Fibroblast of skin of abdomen (primary cell): ENCODE measurements around the gene IPO5.
"Not testable (repeated sequence)": the region's sequence is repeated elsewhere in the genome, so short reads cannot be mapped to it uniquely, and the experiment has no call there.

Experiments used
- DNase-seq: peaks from one replicate; pipeline ENCODE4 v3.0.0-alpha.2; 2013

The IPO5 gene

DNA sequence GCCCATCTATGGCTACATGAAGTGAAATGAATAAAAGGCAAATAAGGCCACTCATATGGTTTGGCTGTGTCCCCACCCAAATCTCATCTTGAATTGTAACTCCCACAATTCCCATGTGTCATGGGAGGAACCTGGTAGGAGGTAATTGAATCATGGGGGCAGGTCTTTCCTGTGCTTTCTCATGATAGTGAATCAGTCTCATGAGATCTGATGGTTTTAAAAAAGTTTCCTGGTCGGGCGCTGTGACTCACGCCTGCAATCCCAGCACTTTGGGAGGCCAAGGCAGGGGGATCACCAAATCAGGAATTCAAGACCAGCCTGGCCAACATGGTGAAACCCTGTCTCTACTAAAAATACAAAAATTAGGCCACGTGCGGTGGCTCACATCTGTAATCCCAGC is 4.2 kb upstream of the IPO5 start:
- peak; percentile 26 for DNase-seq

DNA sequence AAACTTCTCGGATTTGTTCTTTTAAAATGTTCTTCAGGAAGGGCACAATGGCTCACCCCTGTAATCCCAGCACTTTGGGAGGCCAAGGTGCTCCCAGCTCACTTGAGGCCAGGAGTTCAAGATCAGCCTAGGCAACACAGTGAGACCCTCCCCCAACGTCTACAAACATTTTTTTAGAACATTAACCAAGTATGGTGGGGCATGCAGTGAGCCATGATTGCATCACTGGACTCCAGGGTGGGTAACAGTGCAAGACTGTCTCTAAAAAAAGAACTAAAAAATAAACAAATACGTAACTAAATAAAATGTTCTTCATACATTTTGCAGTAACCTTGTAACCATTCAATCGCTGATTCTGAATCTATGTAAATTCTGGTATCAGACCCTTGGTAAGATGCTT is 2.1 kb upstream of the IPO5 start:
- no peak for DNase-seq

DNA sequence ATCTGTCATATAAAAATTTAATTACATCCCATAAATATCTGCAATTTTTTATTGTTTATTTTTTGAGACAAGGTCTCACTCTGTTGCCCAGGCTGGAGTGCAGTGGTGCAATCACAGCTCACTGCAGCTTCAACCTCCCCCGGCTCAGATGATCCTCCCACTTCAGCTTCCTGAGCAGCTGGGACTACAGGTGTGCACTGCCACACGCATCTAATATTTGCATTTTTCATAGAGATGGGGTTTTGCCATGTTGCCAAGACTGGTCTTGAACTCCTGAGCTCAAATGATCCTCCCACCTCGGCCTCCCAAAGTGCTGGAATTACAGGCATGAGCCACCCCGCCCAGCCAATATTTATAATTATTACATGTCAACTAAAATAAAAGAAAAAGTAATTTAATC is 644 bp upstream of the IPO5 start:
- DNase-seq, result not testable (repeated sequence)

DNA sequence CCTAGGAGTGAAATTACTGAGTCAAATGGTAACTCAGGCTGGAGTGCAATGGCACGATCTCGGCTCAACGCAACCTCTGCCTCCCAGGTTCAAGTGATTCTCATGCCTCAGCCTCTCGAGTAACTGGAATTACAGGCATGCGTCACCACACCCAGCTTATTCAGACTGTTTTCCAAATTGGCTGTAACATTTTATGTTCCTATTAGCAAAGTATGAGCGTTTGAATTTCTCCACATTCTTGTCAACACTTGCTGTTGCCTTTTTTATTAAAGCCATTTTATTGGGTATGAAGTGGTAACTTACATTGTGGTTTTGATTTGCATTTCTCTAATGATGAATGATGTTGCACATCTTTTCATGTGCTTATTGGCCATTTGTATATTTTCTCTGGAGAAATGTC is 7.9 kb downstream of the IPO5 start:
- no peak for DNase-seq

DNA sequence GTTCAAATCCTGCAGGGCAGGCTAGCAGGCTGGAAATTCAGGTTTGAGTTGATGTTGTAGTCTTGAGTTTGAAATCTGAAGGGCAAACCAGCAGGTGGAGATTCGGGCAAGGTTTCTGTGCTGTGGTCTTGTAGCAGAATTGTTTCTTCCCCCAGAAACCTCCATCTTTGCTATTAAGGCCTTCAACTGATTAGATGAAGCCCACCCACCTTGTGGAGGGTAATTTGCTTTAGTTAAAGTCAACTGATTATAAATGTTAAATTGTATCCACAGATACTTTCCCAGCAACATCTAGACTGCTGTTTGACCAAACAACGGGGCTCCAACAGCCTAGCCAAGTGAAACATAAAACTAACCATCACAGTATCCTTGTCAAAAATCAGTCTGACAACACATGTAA is 9.4 kb downstream of the IPO5 start:
- DNase-seq, result no peak

DNA sequence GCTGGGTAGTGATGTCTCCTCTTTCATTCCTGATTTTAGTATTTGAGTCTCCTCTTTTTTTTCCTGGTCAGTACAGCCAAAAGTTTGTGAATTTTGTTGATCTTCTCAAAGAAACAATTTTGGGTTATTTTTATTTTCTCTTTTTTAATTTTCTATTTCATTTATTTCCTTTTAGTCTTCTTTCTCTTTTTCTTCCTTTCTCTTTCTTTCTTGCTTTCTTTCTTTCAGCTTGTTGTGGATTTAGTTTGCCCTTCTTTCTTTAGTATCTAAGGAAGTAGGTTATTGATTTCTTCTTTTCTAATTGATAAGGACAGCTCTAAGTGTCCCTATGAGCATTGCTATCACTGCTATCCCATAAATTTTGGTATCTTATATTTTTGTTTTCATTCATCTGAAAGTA is 13.8 kb downstream of the IPO5 start:
- DNase-seq, result no peak

DNA sequence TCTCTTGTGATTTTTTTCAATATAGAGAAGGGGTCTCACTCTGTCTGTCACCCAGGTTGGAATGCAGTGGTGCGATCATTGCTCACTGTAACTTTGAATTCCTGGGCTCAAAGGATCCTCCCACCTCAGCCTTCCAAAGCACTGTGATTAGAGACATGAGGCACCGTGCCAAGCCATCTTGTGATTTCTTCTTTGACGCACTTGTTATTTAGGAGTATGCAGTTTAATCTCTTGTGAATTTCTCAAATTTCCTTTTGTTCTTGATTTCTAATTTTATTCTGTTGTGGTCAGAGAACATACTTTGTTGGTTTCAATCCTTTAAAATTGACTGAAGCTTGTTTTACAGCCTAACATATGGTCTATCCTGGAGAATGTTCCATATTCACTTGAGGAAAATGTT is 14.5 kb downstream of the IPO5 start:
- DNase-seq, result peak; percentile 45

DNA sequence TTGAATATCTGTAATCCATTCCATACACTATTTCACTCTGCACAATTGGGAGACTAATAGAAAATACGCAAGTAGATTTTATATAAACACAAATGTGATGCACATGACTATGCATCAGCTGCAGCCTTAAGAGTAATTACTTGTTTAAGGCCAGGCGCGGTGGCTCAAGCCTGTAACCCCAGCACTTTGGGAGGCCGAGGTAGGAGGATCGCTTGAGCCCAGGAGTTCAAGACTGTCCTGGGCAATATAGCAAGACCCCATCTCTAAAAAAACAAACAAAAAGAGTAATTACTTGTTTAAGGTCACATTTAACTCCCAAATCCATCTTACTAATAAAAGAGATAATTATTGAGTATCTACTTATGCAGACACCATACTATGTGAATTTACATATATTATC is 18.0 kb downstream of the IPO5 start:
- no peak for DNase-seq

DNA sequence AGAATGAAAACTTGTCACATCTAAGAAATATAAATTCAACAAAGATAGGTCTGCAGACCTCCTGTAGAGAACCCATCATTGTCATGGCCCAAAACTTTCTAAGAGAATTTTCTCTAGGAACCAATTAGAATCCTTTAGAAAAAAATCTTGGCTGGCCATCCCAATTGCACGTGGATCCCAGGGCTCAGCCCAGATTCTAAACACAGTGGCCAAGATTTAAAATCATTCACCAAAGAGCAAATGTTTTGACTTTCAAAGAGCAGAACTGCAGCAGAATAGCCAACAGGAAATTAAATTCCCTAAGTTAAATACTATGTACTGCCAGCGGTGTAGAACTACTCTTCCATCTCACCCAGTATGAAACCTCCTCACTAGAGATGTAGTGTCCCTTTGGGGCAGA is 21.3 kb downstream of the IPO5 start:
- no peak for DNase-seq

DNA sequence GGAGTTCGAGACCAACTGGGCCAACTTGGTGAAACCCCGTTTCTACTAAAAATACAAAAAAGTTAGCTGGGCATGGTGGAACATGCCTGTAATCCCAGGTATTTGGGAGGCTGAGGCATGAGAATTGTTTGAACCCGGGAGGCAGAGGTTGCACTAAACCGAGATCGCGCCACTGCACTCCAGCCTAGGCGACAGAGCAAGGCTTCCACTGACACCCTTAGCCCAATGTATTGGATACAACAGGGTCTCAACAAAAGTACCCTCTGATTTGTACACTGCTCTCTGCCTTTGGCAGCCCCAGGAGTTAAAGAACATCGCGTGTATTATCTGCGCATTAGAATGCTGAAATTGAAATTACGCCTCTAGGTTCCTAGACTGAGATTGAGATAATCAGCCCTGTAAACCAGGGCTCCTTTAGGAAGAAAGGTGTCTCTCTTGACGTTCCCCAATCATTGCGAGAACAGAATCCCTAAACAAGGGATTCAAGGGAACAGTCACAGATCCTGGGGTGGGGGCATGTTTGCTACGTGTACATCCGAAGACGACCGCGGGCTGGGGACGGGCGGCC is 21.9 kb downstream of the IPO5 start:
- no peak for DNase-seq

DNA sequence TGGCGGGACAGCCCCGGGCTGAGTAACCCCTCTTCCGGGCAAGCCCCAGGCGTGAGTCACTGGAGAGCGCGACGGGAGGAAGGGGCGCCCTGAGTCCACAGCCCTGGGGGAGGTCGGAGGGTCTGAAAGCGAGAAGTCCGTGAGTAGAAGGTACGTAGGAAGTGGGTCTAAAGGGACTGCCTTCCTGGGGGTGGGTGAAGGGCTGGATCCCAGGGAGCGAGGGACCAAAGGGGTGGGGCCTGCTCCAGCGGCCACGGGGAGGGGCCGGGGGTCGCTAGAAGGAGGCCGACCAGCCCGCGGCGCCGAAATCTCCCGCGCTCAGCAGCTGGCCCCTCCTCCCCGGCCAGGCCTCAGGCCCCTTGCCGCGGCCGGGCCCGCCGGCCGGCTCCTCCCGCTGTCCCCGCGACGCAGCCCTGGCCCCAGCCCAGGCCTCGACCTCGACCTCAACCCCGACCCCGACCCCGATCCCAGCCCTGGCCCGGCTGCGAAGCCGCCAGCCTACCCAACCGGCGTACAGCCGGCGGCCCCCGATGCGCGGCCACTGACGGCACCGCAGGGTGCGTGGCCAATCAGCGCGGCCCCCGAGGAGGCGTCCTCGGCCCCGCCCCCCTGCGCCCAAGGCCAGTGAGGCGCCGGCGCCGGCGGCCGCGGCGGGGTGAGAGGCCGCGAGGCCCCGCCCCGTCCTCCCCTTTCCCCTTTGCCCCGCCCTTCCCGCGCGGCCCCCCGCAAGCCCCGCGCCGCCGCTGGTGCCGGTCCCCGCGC is 22.6 kb downstream of the IPO5 start:
- DNase-seq, result peak; percentile 91

DNA sequence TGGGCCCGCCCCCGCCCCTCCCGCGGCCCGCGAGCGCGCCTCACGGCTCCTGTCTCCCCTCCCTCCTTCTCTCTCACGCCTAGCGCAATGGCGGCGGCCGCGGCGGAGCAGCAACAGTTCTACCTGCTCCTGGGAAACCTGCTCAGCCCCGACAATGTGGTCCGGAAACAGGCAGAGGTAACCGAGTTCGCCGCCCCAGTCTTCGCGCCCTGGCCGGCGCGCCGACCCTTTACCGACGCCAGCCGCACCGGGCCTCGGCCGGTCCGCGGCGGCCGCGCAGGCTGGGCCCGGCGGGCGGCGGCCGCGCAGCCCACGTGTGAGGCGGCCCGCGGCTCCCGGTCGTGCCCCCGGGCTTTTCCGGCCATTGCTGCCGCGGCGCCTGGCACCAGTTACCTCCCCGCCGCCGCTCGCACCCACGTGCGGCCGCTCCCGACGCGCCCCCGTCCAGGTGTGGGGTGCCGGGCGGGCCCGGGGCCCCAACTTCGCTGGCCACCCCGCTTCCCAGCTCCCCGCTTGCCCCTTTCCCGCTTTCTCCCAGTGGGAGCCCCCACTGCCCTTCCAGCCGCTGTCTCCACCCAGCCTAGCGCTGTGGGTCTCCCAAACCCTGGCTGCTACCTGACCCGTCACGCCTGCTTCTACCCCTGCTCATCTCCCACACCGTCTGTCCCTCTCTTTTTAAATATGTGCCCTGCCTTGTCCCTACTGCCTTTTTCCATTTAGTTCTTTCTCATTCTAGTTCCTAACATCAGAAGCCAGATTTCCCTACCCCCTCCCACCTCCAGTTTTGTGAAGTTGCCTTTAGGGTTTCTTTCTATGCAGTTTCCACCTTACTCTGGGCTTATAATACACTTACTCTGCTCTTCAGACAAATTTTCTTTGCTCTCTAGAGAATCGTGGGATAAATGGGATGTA is 23.4 kb downstream of the IPO5 start:
- DNase-seq, result no peak

DNA sequence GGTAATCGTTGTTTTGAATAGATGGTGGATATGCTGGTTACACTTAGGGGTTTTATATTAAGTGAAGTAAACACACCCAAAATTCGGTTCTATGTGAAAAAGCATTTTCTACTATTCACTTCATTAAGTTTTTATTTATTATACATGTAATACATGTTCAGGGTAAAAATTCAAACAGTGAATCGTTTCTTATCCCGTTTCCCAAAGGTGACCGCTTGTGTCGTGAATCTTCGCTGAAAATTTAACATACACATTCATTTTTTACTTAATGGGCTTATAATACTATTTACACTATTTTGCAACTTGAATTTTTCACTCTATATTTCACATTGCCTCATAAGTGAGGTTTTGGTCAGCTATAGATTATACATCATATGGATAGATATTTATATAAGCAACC is 24.5 kb downstream of the IPO5 start:
- DNase-seq, result no peak

DNA sequence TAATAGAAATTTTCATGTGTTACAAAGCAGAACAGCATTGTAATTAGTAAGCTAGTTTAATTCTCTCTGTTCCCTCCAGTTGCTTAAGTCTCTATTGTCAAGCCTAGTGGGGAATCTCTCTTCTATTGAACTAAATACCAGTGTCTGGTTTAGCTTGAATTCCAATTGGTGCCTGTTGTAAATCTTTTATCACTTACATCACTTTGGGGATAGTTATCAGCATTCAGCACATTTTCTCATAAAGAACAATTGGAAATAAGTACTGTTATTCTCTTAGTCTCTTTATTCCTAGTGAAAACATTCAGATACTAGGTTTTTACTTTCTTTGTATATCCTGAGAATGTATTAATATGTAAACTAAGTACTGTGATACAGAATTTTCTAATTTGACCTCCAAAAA is 25.2 kb downstream of the IPO5 start:
- peak; percentile 74 for DNase-seq

DNA sequence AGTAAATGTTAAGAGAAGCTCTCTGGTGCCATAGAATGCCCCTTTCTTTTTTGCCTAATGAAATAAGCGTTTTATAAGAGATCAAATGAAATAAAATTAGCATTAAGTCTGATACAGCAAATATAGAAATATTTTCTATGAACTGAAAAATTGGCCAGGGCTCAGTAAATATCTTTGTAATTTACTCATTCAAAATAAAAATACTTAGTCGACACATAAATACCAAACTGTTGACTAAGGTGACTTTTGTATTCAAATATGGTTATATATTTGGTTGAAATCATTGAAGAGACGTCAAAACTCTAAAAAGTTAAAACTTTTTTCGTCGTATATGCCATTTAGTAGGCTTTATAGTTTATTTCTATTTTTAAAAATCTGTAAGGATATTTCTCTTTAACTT is 25.6 kb downstream of the IPO5 start:
- peak; percentile 34 for DNase-seq

DNA sequence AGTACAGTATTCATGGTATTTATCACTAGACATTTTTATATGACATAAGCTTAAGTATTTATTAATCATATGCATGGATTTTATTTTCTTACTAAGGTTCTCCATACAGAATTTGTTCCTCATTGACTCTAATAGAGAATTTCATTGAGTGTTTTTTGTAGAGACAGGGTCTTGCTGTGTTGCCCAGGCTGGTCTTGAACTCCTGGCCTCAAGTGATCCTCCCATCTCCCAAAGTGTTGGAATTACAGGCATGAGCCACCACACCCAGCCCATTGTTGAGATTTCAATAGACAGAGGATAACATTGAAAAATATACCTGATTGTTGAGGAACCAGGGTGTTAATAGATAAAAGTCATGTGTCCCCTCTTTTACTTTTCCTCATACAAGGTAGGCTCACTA is 26.1 kb downstream of the IPO5 start:
- no peak for DNase-seq

DNA sequence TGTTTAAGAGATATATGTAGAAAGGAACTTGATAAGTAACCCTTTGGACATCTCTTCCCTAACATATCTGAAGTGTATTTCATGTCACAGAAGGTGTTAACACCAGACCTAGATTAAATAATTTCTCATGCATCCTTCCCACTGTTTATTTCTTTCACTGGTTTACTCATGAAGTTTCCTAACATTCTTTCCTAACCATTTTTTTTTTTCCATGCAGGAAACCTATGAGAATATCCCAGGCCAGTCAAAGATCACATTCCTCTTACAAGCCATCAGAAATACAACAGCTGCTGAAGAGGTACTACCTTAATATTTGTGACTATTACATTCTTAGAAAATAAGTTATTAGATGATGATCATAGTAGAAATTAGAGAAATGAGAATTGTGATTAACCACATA is 28.8 kb downstream of the IPO5 start:
- DNase-seq, result peak; percentile 31

DNA sequence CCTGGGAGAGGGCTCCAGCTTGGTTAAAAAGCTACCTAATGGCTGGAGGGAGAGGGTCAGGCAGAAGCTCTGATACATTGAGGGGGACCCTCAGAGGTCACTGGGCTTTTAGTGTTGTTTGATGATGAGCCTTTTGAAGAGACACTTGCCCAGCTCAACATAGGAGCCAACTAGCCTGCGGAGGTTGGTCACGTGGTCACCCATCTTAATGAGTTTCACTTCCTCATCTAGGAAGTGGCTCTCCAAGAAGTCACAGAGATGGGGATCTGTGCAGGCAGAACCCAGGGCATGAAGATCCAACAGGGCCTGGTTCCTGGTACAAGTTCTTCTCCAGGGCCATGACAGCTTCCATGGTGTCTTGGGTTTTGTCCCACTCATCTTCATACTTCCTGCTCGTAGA is 33.4 kb downstream of the IPO5 start:
- DNase-seq, result no peak

DNA sequence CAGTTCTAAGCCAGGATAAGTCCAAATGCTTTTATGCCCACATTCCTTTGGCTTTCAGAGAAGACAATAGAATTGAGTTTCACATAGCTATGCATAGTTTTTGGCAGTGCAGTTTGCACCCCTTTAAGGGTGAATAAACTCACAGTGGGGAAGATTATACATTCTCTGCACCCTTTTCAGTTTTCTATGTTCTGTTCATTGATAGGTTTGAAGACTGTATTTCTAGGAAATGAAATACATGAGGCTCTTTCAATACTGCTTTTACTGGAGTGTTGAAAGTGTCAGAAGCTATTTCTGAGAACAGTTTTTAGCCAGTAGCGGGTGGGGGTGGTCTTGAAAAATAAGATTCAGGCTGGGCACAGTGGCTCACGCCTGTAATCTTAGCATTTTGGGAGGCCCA is 46.2 kb downstream of the IPO5 start:
- DNase-seq, result no peak

DNA sequence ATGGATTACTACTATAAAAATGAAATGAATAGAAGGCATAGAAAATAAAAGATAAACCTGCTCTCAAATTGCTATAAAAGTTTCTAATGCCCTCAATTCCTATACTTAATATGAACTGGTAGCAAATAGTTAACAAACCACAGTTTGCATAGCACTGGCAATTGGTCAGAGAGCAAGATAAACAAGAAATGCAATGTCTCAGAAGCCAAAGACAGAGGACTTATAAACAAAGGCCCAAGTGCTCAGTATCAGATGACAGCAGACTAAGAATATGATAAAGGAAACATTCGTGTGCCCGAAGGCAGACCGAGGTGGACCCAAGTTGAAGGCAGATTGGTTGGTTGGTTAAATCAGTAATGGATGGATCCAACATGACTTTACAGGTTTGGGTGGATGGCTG is 50.6 kb downstream of the IPO5 start:
- DNase-seq, result no peak

DNA sequence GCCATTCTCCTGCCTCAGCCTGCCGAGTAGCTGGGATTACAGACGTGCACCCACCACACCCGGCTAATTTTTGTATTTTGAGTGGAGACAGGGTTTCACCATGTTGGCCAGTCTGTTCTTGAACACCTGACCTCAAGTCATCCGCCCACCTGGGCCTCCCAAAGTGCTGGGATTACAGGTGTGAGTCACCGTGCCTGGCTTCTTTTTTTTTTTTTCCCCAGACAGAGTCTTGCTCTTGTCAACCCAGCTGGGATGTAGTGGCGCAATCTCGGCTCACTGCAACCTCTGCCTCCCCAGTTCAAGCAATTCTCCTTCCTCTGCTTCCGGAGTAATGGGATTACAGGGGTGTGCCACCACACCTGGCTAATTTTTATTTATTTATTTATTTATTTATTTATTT is 51.5 kb downstream of the IPO5 start:
- DNase-seq, result not testable (repeated sequence)

DNA sequence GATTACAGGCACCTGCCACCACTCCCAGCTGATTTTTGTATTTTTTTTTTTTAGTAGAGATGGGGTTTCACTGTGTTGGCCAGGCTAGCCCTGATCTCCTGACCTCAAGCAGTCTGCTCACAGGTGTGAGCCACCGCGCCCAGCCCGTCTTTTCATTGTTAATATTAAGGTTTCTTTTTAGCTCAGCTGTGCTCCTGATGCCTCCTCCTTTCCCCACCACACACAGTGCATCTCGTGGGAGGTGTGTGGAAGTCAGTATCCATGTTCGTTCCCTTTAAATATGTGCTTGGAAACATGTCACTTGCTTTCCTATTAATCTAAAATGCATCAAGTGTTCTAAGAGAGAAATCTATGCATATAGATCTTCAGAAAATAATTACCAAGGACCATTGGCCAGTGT is 53.5 kb downstream of the IPO5 start:
- no peak for DNase-seq

DNA sequence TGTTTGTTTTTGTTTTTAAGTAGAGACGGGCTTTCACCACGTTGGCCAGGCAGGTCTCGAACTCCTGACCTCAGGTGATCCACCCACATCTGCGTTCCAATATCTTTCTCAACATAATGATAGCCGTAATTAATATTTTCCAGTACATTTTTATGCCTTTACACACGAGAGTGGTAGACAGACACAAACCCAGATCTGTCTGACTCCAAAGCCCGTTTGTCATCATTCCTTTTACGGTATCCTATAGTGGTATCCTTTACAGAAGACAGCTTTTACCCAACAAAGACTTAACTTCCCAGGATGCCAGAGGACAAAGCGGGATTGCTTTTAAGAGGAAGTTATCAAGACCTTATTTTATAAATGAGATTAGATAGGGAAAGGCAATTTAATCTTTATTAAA is 59.8 kb downstream of the IPO5 start:
- no peak for DNase-seq

DNA sequence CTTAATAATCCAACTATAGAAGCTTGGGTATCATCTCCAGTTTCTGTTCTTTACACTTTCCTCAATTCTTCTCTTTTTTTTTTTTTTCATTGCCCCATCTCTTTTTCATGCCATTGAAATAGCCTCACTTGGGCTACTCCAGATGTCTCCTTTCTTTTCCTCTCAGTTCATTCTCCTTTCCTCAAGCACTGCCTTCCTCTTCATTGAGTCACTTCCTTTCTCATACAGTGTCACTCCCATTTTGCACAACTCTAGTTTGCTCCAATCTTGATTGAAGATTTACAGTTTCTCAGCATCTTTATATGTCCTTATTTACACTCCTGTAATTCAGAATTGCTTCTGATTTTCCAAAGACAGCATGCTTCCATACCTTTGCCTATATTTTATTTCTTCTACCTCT is 61.3 kb downstream of the IPO5 start:
- peak; percentile 81 for DNase-seq
